Measurements from ENCODE around the gene NEDD4.

DNA sequence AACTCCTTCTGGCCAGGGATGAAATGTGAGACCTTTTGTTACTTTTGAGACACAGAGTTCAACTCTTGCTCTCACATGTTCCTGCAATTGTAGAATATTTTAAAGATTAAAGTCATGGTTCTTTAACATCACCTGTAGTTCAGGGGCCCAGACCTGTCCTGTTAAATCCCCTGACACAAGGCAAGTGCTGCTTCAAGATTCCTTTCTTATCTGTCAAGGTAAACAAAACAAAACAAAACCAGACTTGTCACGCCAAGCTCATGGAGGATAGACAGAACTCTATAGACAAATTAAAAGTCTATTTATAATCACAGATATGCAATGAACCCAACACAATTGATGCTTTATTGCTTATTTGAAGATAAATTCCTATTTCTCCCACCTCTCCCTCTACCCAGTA, 48.6 kb upstream of the NEDD4 start:
- no peak for TF ChIP-seq POLR2A (IDR thresholded peaks at IDR 0.05)
- TF ChIP-seq, protein P1, sequence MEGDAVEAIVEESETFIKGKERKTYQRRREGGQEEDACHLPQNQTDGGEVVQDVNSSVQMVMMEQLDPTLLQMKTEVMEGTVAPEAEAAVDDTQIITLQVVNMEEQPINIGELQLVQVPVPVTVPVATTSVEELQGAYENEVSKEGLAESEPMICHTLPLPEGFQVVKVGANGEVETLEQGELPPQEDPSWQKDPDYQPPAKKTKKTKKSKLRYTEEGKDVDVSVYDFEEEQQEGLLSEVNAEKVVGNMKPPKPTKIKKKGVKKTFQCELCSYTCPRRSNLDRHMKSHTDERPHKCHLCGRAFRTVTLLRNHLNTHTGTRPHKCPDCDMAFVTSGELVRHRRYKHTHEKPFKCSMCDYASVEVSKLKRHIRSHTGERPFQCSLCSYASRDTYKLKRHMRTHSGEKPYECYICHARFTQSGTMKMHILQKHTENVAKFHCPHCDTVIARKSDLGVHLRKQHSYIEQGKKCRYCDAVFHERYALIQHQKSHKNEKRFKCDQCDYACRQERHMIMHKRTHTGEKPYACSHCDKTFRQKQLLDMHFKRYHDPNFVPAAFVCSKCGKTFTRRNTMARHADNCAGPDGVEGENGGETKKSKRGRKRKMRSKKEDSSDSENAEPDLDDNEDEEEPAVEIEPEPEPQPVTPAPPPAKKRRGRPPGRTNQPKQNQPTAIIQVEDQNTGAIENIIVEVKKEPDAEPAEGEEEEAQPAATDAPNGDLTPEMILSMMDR (IDR thresholded peaks at IDR 0.05), result no peak

Measured in lower leg skin (tissue), 3 donors.